H7 (cell line): ENCODE data around the gene DMXL2. TPM values are rescaled to one million over a fixed set of nuclear protein-coding genes. Genes with fewer than 3 reads are reported as not detected.
"Not testable (repeated sequence)": the region's sequence is repeated elsewhere in the genome, so short reads cannot be mapped to it uniquely, and the experiment has no call there.

Experiments
- DNase-seq: peaks from one replicate; pipeline ENCODE4 v3.0.0; 2012
- H3K27me3 ChIP-seq: 2 replicates; pipeline ENCODE4 v1.6.0; 2011; ENCODE audit warnings: mild to moderate bottlenecking, low read length; ENCODE audit not compliant: control insufficient read depth, insufficient read depth
- H3K36me3 ChIP-seq: replicated peaks from 2 replicates; pipeline ENCODE4 v1.5.1; 2011; ENCODE audit warnings: low read length; ENCODE audit not compliant: control insufficient read depth, insufficient read depth
- H3K4me3 ChIP-seq: 2 replicates; pipeline ENCODE4 v1.5.1; 2011; ENCODE audit warnings: low read depth, mild to moderate bottlenecking, control low read depth, low read length, moderate library complexity; ENCODE audit not compliant: insufficient read depth
- total RNA-seq: library from RNA; depleted of rRNA; stranded (reverse); fragments of >200 nt; shearing (Covaris generic); gene quantifications from 2 replicates; pipeline ENCODE4 v1.2.3, GENCODE V29; 2014

The DMXL2 gene
- total RNA-seq, 1 experiment from 2014 or later = 17.1 TPM

- no peak overlapping the region for H3K4me3 ChIP-seq
- H3K36me3 ChIP-seq = no peaks in the 10 kb centered on the region
- DNase-seq = no peak
Measured at GRCh38 chr15:51613951-51614350, 8.6 kb downstream of the DMXL2 start.

GRCh38 chr15:51612669-51613068 lies 9.9 kb downstream of the DMXL2 start:
- H3K27me3 ChIP-seq, H3K4me3 ChIP-seq, H3K36me3 ChIP-seq, DNase-seq: not testable (repeated sequence)

More at GRCh38 chr15:51613951-51614350, 8.6 kb downstream of the DMXL2 start:
- H3K27me3 ChIP-seq = no peaks in the 10 kb centered on the region

GRCh38 chr15:51603462-51603948 lies 19.1 kb downstream of the DMXL2 start:
- H3K4me3 ChIP-seq = not testable (repeated sequence)

DNA sequence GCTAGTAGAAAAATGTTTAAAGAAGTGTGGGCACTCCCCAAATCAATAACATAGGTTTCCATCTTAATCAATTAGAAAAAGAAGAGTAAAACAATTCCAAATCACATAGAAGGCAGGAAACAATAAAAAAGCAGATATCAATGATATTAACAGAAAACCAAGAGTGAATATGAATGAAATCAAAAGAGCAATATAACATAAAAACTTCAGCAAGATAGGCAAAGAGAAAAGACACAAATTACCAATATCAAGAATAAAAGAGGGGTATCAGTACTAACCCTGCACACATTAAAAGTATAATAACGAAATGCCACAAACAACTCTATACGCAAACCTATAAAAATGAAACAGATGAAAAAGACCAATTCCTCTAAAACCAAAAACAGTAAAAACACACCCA lies 19.6 kb downstream of the DMXL2 start:
- Histone ChIP-seq H3K36me3 (no peaks in the 10 kb centered on the region), H3K27me3 (no peaks in the 10 kb centered on the region), H3K4me3 (no peak overlapping the region)
- no peak for DNase-seq

More at GRCh38 chr15:51603462-51603948, 19.1 kb downstream of the DMXL2 start:
- not testable (repeated sequence) for H3K36me3 ChIP-seq, DNase-seq, H3K27me3 ChIP-seq

DNA sequence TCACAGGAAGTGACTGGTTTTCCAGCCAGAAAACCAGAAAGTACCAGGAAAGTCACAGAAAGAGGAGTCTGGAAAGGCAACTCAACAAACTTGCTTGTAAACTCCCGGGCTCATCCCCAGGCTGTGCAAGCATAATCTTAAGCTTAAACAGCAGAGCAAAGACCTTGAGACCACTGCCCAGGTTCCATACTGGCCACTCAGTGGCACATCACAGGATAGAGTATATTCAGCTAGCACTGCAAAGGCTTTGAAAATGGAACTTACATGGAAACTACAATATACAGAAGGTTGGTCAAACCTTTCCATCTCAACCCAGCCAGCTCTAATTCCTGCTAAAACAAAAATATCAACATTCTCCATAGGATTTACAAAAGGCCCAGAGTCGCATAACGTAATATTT lies 20.1 kb downstream of the DMXL2 start:
- no peaks in the 10 kb centered on the region for H3K36me3 ChIP-seq
- H3K4me3 ChIP-seq = no peak overlapping the region
- H3K27me3 ChIP-seq = no peaks in the 10 kb centered on the region
- DNase-seq = no peak

- Histone ChIP-seq H3K27me3 (no peaks in the 10 kb centered on the region), H3K4me3 (no peak overlapping the region), H3K36me3 (no peaks in the 10 kb centered on the region)
- DNase-seq = no peak
Measured at GRCh38 chr15:51601801-51602200, 20.8 kb downstream of the DMXL2 start.

GRCh38 chr15:51600114-51600513 lies 22.5 kb downstream of the DMXL2 start:
- no peak for DNase-seq
- H3K36me3 ChIP-seq = no peaks in the 10 kb centered on the region
- no peaks in the 10 kb centered on the region for H3K27me3 ChIP-seq
- no peak overlapping the region for H3K4me3 ChIP-seq

DNA sequence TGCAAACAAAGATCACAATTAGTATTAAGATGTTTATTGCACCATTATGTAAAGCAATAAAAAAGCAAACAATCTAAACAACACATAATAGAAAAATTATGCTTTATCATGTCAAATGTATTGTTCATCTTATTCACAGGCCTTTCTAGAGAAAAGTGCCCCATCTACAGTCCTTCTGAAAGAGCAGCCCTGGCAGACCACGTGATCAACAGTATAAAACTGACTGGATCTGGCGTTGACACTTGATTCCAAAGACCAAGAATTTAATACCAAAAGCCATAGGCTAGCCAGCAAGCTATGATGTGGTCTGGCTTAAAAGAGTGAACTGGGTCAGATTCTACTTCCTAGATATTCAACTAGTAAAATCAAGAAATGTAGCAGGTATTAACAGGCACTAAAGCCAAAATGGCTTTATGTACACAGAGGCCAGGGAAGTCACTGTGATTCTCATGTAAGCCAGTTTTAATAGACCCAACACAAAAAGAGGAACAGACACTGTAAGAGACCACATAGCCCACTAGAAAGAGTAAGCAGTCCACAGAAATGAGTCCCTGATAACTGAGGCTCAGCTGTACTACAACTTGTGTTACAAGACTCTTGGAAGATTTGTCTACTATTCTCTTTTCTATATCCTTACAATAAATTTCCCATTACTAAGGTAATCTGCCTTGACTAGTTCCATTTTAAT lies 32.5 kb downstream of the DMXL2 start:
- Histone ChIP-seq H3K4me3 (no peak overlapping the region), H3K27me3 (no peaks in the 10 kb centered on the region), H3K36me3 (no peaks in the 10 kb centered on the region)
- DNase-seq = no peak

DNA sequence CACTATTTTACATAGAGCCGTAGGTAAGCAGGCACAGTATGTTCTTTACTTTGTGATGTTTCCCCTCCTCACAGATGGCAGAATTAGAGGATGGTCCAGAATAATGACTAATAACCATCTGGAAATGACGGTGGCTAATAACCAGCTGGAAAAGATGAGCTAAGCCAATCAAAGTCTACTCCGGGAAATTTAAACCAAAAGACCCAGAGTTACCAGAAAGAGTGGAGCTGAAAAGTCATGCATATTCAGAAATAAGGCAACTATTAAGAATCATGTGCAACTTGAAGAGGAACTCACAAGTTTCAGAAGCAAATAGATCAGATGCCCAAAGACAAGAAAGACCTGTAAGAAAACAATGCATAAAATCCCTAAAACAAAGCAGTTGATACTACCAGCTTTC lies 33.6 kb downstream of the DMXL2 start:
- H3K27me3 ChIP-seq = no peaks in the 10 kb centered on the region
- no peaks in the 10 kb centered on the region for H3K36me3 ChIP-seq
- no peak for DNase-seq
- no peak overlapping the region for H3K4me3 ChIP-seq

DNA sequence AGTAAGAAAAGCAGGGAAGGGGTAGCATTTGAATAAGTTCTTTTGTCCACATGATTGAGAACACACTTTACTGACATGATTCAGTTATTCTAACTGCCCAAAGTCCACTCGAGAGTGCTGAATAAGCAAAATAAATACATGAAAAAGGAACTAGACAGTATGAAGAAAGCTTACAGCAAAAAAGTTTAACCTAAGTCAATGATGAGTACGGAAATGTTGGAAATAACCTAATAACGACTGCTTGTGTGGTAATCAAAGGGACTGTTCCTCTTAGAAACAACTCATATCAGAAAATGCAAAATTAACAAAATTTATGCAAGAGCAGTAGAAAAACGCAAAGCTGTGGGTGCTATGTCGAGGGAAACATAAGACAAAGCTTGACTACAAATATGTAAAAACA lies 36.6 kb downstream of the DMXL2 start:
- no peaks in the 10 kb centered on the region for H3K27me3 ChIP-seq
- no peaks in the 10 kb centered on the region for H3K36me3 ChIP-seq
- no peak overlapping the region for H3K4me3 ChIP-seq
- no peak for DNase-seq

GRCh38 chr15:51580982-51581381 lies 41.6 kb downstream of the DMXL2 start:
- Histone ChIP-seq H3K27me3 (no peaks in the 10 kb centered on the region), H3K36me3 (no peaks in the 10 kb centered on the region), H3K4me3 (no peak overlapping the region)
- DNase-seq = no peak

GRCh38 chr15:51580385-51580784 lies 42.2 kb downstream of the DMXL2 start:
- Histone ChIP-seq H3K36me3 (no peaks in the 10 kb centered on the region), H3K4me3 (no peak overlapping the region), H3K27me3 (no peaks in the 10 kb centered on the region)
- DNase-seq = no peak

- Histone ChIP-seq H3K27me3 (no peaks in the 10 kb centered on the region), H3K36me3 (no peaks in the 10 kb centered on the region), H3K4me3 (no peak overlapping the region)
- DNase-seq = no peak
Measured at GRCh38 chr15:51579012-51579411, 43.6 kb downstream of the DMXL2 start.

GRCh38 chr15:51577636-51578304 lies 44.8 kb downstream of the DMXL2 start:
- Histone ChIP-seq H3K4me3 (no peak overlapping the region), H3K36me3 (no peaks in the 10 kb centered on the region), H3K27me3 (no peaks in the 10 kb centered on the region)
- no peak for DNase-seq

DNA sequence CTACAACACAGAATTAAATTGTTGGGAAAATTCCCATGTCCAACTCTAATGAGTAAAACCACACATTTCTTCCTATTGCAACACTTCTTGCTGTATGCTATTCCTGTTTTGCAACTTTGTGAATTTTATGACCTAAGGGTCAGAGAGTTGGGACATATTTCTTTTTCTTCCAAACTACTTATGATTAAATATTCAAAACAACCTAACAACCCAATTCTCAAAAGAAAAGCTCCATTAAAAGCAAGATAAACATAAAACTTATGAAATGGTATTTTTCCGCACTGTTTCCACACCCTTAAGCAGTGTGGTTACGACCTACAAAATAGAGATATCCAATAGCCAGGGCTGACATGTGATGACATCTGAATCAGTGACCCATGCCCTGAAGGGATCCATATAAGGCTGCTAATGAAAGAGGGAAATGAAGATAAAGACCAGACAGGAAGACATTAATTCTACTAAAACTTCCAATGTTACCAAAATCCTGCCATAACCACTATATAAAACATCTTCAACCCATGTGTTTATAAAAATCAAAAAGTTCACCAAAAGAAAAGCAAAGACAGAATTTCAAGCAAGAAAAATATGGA lies 45.6 kb downstream of the DMXL2 start:
- no peaks in the 10 kb centered on the region for H3K36me3 ChIP-seq
- no peaks in the 10 kb centered on the region for H3K27me3 ChIP-seq
- no peak for DNase-seq
- no peak overlapping the region for H3K4me3 ChIP-seq
